Measurements from ENCODE around the gene ZNF474.

- TF ChIP-seq, protein P1, sequence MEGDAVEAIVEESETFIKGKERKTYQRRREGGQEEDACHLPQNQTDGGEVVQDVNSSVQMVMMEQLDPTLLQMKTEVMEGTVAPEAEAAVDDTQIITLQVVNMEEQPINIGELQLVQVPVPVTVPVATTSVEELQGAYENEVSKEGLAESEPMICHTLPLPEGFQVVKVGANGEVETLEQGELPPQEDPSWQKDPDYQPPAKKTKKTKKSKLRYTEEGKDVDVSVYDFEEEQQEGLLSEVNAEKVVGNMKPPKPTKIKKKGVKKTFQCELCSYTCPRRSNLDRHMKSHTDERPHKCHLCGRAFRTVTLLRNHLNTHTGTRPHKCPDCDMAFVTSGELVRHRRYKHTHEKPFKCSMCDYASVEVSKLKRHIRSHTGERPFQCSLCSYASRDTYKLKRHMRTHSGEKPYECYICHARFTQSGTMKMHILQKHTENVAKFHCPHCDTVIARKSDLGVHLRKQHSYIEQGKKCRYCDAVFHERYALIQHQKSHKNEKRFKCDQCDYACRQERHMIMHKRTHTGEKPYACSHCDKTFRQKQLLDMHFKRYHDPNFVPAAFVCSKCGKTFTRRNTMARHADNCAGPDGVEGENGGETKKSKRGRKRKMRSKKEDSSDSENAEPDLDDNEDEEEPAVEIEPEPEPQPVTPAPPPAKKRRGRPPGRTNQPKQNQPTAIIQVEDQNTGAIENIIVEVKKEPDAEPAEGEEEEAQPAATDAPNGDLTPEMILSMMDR (IDR thresholded peaks at IDR 0.05) = no peak
- TF ChIP-seq, protein P2, sequence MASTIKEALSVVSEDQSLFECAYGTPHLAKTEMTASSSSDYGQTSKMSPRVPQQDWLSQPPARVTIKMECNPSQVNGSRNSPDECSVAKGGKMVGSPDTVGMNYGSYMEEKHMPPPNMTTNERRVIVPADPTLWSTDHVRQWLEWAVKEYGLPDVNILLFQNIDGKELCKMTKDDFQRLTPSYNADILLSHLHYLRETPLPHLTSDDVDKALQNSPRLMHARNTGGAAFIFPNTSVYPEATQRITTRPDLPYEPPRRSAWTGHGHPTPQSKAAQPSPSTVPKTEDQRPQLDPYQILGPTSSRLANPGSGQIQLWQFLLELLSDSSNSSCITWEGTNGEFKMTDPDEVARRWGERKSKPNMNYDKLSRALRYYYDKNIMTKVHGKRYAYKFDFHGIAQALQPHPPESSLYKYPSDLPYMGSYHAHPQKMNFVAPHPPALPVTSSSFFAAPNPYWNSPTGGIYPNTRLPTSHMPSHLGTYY (CRISPR knock-in tag; IDR thresholded peaks at IDR 0.05) = no peak
- TF ChIP-seq GABPB1 (CRISPR knock-in tag; IDR thresholded peaks at IDR 0.05) (no peak), NR2C2 (CRISPR knock-in tag; IDR thresholded peaks at IDR 0.05) (no peak), USF2 (CRISPR knock-in tag; IDR thresholded peaks at IDR 0.05) (no peak), SOX15 (CRISPR knock-in tag; IDR thresholded peaks at IDR 0.05) (no peak), KAT7 (CRISPR knock-in tag; IDR thresholded peaks at IDR 0.05; ENCODE audit: borderline replicate concordance) (no peak), ZNF423 (CRISPR knock-in tag; IDR thresholded peaks at IDR 0.05) (no peak), RELA (CRISPR knock-in tag; IDR thresholded peaks at IDR 0.05; ENCODE audit: borderline replicate concordance) (no peak), NFYB (CRISPR knock-in tag; conservative IDR thresholded peaks at IDR 0.05; ENCODE audit: low read depth) (no peak), MAX (CRISPR knock-in tag; IDR thresholded peaks at IDR 0.05) (no peak), PREB (CRISPR knock-in tag; IDR thresholded peaks at IDR 0.05; ENCODE audit: borderline replicate concordance) (no peak)
- TF ChIP-seq, protein P3, sequence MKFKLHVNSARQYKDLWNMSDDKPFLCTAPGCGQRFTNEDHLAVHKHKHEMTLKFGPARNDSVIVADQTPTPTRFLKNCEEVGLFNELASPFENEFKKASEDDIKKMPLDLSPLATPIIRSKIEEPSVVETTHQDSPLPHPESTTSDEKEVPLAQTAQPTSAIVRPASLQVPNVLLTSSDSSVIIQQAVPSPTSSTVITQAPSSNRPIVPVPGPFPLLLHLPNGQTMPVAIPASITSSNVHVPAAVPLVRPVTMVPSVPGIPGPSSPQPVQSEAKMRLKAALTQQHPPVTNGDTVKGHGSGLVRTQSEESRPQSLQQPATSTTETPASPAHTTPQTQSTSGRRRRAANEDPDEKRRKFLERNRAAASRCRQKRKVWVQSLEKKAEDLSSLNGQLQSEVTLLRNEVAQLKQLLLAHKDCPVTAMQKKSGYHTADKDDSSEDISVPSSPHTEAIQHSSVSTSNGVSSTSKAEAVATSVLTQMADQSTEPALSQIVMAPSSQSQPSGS (CRISPR knock-in tag; IDR thresholded peaks at IDR 0.05; ENCODE audit: borderline replicate concordance, low read depth) = no peak
- TF ChIP-seq, protein P4, sequence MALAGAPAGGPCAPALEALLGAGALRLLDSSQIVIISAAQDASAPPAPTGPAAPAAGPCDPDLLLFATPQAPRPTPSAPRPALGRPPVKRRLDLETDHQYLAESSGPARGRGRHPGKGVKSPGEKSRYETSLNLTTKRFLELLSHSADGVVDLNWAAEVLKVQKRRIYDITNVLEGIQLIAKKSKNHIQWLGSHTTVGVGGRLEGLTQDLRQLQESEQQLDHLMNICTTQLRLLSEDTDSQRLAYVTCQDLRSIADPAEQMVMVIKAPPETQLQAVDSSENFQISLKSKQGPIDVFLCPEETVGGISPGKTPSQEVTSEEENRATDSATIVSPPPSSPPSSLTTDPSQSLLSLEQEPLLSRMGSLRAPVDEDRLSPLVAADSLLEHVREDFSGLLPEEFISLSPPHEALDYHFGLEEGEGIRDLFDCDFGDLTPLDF (CRISPR knock-in tag; IDR thresholded peaks at IDR 0.05) = no peak
These were observed at the start of gene ZNF474 for GRCh38 chr5:122129306-122129705.

Measured in WTC11 (cell line).